WTC11 (cell line): ENCODE data around the gene SLC48A1.

Source experiments
- ATF1 ChIP-seq: sonication (generic); formaldehyde crosslinking; IDR thresholded peaks from 2 replicates; pipeline ENCODE4 v1.8.1; 2023; ENCODE audit warnings: mild to moderate bottlenecking, moderate library complexity, missing genetic modification reagents
- GABPB1 ChIP-seq: sonication (generic); formaldehyde crosslinking; IDR thresholded peaks from 2 replicates; pipeline ENCODE4 v1.8.1; 2023; ENCODE audit warnings: mild to moderate bottlenecking, missing genetic modification reagents
- JUN ChIP-seq: sonication (generic); formaldehyde crosslinking; IDR thresholded peaks from 2 replicates; pipeline ENCODE4 v1.8.0; 2023; ENCODE audit warnings: mild to moderate bottlenecking, missing genetic modification reagents
- MYBL2 ChIP-seq: sonication (generic); formaldehyde crosslinking; IDR thresholded peaks from 2 replicates; pipeline ENCODE4 v1.8.1; 2023; ENCODE audit warnings: mild to moderate bottlenecking, moderate library complexity, missing genetic modification reagents
- ZNF138 ChIP-seq: sonication (generic); formaldehyde crosslinking; conservative IDR thresholded peaks from 2 replicates; pipeline ENCODE4 v1.8.1; 2022; ENCODE audit warnings: mild to moderate bottlenecking, moderate library complexity, missing genetic modification reagents
- ZNF317 ChIP-seq: sonication (generic); formaldehyde crosslinking; IDR thresholded peaks from 2 replicates; pipeline ENCODE4 v1.8.1; 2023; ENCODE audit warnings: low read depth, mild to moderate bottlenecking, moderate library complexity, missing genetic modification reagents, borderline replicate concordance
- ZNF423 ChIP-seq: fragments of 250-450 bp; sonication (Bioruptor Pico); IDR thresholded peaks from 2 replicates; pipeline ENCODE4 v2.1.2; 2022; ENCODE audit warnings: mild to moderate bottlenecking, moderate library complexity
- TF ChIP-seq, protein P1 (sequence below): fragments of 200-600 bp; IDR thresholded peaks from 2 replicates; pipeline ENCODE4 v1.8.0; 2022; ENCODE audit warnings: antibody characterized with exemption
- TF ChIP-seq, protein P2 (sequence below): sonication (generic); formaldehyde crosslinking; conservative IDR thresholded peaks from 2 replicates; pipeline ENCODE4 v1.8.1; 2023; ENCODE audit warnings: mild to moderate bottlenecking, low read depth, missing genetic modification reagents, moderate library complexity
- TF ChIP-seq, protein P3 (sequence below): sonication (generic); formaldehyde crosslinking; IDR thresholded peaks from 2 replicates; pipeline ENCODE4 v1.8.1; 2023; ENCODE audit warnings: mild to moderate bottlenecking, missing genetic modification reagents, moderate library complexity

DNA sequence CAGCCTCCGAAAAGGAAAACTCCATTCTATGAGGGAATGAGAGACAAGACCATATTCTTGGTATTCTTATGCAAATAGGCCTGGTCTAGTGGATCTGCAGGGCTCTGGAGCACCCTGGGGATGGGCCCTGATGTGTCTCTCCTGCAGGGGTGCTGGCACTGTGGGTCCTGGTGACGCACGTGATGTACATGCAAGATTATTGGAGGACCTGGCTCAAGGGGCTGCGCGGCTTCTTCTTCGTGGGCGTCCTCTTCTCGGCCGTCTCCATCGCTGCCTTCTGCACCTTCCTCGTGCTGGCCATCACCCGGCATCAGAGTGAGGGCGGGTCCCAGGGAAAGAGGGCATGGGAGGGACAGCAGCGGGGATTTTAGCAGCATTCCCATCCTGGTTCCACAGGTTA, 5.8 kb downstream of the SLC48A1 start:
- no peak for TF ChIP-seq MYBL2 (CRISPR knock-in tag)
- TF ChIP-seq, protein P1, sequence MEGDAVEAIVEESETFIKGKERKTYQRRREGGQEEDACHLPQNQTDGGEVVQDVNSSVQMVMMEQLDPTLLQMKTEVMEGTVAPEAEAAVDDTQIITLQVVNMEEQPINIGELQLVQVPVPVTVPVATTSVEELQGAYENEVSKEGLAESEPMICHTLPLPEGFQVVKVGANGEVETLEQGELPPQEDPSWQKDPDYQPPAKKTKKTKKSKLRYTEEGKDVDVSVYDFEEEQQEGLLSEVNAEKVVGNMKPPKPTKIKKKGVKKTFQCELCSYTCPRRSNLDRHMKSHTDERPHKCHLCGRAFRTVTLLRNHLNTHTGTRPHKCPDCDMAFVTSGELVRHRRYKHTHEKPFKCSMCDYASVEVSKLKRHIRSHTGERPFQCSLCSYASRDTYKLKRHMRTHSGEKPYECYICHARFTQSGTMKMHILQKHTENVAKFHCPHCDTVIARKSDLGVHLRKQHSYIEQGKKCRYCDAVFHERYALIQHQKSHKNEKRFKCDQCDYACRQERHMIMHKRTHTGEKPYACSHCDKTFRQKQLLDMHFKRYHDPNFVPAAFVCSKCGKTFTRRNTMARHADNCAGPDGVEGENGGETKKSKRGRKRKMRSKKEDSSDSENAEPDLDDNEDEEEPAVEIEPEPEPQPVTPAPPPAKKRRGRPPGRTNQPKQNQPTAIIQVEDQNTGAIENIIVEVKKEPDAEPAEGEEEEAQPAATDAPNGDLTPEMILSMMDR, result no peak
- TF ChIP-seq ZNF317 (CRISPR knock-in tag), result no peak
- TF ChIP-seq JUN, result no peak
- TF ChIP-seq GABPB1 (CRISPR knock-in tag), result no peak
- TF ChIP-seq ZNF423 (CRISPR knock-in tag), result no peak
- TF ChIP-seq, protein P2, sequence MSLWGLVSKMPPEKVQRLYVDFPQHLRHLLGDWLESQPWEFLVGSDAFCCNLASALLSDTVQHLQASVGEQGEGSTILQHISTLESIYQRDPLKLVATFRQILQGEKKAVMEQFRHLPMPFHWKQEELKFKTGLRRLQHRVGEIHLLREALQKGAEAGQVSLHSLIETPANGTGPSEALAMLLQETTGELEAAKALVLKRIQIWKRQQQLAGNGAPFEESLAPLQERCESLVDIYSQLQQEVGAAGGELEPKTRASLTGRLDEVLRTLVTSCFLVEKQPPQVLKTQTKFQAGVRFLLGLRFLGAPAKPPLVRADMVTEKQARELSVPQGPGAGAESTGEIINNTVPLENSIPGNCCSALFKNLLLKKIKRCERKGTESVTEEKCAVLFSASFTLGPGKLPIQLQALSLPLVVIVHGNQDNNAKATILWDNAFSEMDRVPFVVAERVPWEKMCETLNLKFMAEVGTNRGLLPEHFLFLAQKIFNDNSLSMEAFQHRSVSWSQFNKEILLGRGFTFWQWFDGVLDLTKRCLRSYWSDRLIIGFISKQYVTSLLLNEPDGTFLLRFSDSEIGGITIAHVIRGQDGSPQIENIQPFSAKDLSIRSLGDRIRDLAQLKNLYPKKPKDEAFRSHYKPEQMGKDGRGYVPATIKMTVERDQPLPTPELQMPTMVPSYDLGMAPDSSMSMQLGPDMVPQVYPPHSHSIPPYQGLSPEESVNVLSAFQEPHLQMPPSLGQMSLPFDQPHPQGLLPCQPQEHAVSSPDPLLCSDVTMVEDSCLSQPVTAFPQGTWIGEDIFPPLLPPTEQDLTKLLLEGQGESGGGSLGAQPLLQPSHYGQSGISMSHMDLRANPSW (CRISPR knock-in tag), result no peak
- no peak for TF ChIP-seq ZNF138
- no peak for TF ChIP-seq ATF1 (CRISPR knock-in tag)
- TF ChIP-seq, protein P3, sequence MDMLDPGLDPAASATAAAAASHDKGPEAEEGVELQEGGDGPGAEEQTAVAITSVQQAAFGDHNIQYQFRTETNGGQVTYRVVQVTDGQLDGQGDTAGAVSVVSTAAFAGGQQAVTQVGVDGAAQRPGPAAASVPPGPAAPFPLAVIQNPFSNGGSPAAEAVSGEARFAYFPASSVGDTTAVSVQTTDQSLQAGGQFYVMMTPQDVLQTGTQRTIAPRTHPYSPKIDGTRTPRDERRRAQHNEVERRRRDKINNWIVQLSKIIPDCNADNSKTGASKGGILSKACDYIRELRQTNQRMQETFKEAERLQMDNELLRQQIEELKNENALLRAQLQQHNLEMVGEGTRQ (CRISPR knock-in tag), result no peak
